HEK293 (cell line): ENCODE results near the gene ADGRB3.
"Not testable (repeated sequence)": the region's sequence is repeated elsewhere in the genome, so short reads cannot be mapped to it uniquely, and the experiment has no call there.

Source experiments
- CTCF ChIA-PET: fragments of 350-600 bp; formaldehyde crosslinking; extraction: SDS; loops from one replicate; lab custom pipeline; 2021; ENCODE audit warnings: antibody characterized with exemption; lab: Yijun Ruan, JAX
- POLR2A ChIA-PET: fragments of 300-600 bp; formaldehyde crosslinking; extraction: SDS; loops from one replicate; lab custom pipeline; 2020; ENCODE audit warnings: antibody characterized with exemption, inconsistent platforms; lab: Yijun Ruan, JAX
- H3K27ac ChIP-seq: fragments of 200-500 bp; sonication (Bioruptor generic); 2 replicates; pipeline ENCODE4 v1.5.1; 2014; ENCODE audit warnings: low read depth, low read length, control low read depth, inconsistent platforms; ENCODE audit errors: extremely low read depth
- H3K36me3 ChIP-seq, 2 experiments: fragments of 200-500 bp in 1 of 2; sonication (Bioruptor generic) in 1 of 2; 1 replicate in 1 of 2; 2 replicates in 1 of 2; pipeline ENCODE4 v1.5.1; 2014 to 2017; ENCODE audit warnings: inconsistent platforms in 2 of 2, low read length in 2 of 2; ENCODE audit not compliant: control insufficient read depth in 2 of 2, insufficient read depth in 1 of 2
- H3K4me1 ChIP-seq: fragments of 200-500 bp; sonication (Bioruptor generic); 2 replicates; pipeline ENCODE4 v1.5.1; 2014; ENCODE audit warnings: mild to moderate bottlenecking, low read length, inconsistent platforms; ENCODE audit not compliant: control insufficient read depth, insufficient read depth
- H3K4me3 ChIP-seq: 2 replicates; pipeline ENCODE4 v1.5.1; 2011; ENCODE audit warnings: low read depth, mild to moderate bottlenecking, control low read depth, low read length, moderate library complexity
- H3K9me3 ChIP-seq: fragments of 200-500 bp; sonication (Bioruptor generic); 2 replicates; pipeline ENCODE4 v1.5.1; 2014; ENCODE audit warnings: low read depth, low read length, inconsistent platforms; ENCODE audit not compliant: control insufficient read depth, insufficient read depth
- BCL11A ChIP-seq: fragments of 450-650 bp; formaldehyde crosslinking; IDR thresholded peaks from 2 replicates; pipeline ENCODE4 v1.5.1; 2016; ENCODE audit warnings: low read depth, missing biosample characterization, missing genetic modification characterization
- GLIS1 ChIP-seq: fragments of 450-650 bp; formaldehyde crosslinking; IDR thresholded peaks from 2 replicates; pipeline ENCODE4 v1.5.1; 2016; ENCODE audit warnings: missing biosample characterization, missing genetic modification characterization
- GLIS2 ChIP-seq: fragments of 450-650 bp; formaldehyde crosslinking; IDR thresholded peaks from 2 replicates; pipeline ENCODE4 v1.5.1; 2016; ENCODE audit warnings: missing biosample characterization, missing genetic modification characterization
- HIC1 ChIP-seq: fragments of 450-650 bp; formaldehyde crosslinking; IDR thresholded peaks from 2 replicates; pipeline ENCODE4 v1.5.1; 2016; ENCODE audit warnings: missing biosample characterization, missing genetic modification characterization
- KLF10 ChIP-seq: fragments of 450-650 bp; IDR thresholded peaks from 2 replicates; pipeline ENCODE4 v1.5.1; 2018; ENCODE audit warnings: missing biosample characterization, mild to moderate bottlenecking, missing genetic modification characterization
- KLF8 ChIP-seq: fragments of 450-650 bp; formaldehyde crosslinking; IDR thresholded peaks from 2 replicates; pipeline ENCODE4 v1.5.1; 2016; ENCODE audit warnings: missing biosample characterization, missing genetic modification characterization
- PRDM1 ChIP-seq: fragments of 450-650 bp; formaldehyde crosslinking; IDR thresholded peaks from 2 replicates; pipeline ENCODE4; 2016; ENCODE audit warnings: missing biosample characterization, missing genetic modification characterization
- ZBTB21 ChIP-seq: fragments of 450-650 bp; formaldehyde crosslinking; IDR thresholded peaks from 2 replicates; pipeline ENCODE4 v1.5.1; 2017; ENCODE audit warnings: missing biosample characterization, missing genetic modification characterization
- ZBTB7A ChIP-seq: fragments of 450-650 bp; formaldehyde crosslinking; IDR thresholded peaks from 2 replicates; pipeline ENCODE4 v1.5.1; 2016; ENCODE audit warnings: low read depth, missing biosample characterization, missing genetic modification characterization
- ZNF121 ChIP-seq: fragments of 450-650 bp; formaldehyde crosslinking; IDR thresholded peaks from 2 replicates; pipeline ENCODE4 v1.5.1; 2016; ENCODE audit warnings: missing biosample characterization, missing genetic modification characterization
- ZNF140 ChIP-seq: fragments of 450-650 bp; formaldehyde crosslinking; IDR thresholded peaks from 2 replicates; pipeline ENCODE4 v1.5.1; 2016; ENCODE audit warnings: missing biosample characterization, missing genetic modification characterization
- ZNF146 ChIP-seq: fragments of 450-650 bp; formaldehyde crosslinking; IDR thresholded peaks from 2 replicates; pipeline ENCODE4 v1.5.1; 2016; ENCODE audit warnings: missing biosample characterization, missing genetic modification characterization
- ZNF155 ChIP-seq: fragments of 450-650 bp; formaldehyde crosslinking; IDR thresholded peaks from 2 replicates; pipeline ENCODE4 v1.5.1; 2016; ENCODE audit warnings: missing biosample characterization, missing genetic modification characterization
- ZNF23 ChIP-seq: fragments of 450-650 bp; formaldehyde crosslinking; IDR thresholded peaks from 2 replicates; pipeline ENCODE4 v1.5.1; 2016; ENCODE audit warnings: missing biosample characterization, missing genetic modification characterization, borderline replicate concordance
- ZNF292 ChIP-seq: fragments of 450-650 bp; formaldehyde crosslinking; IDR thresholded peaks from 2 replicates; pipeline ENCODE4 v1.5.1; 2016; ENCODE audit warnings: low read depth, missing biosample characterization, missing genetic modification characterization, borderline replicate concordance
- ZNF362 ChIP-seq: fragments of 450-650 bp; formaldehyde crosslinking; IDR thresholded peaks from 2 replicates; pipeline ENCODE4 v1.5.1; 2016; ENCODE audit warnings: missing biosample characterization, missing genetic modification characterization
- ZNF366 ChIP-seq: fragments of 450-650 bp; formaldehyde crosslinking; conservative IDR thresholded peaks from 2 replicates; pipeline ENCODE4 v1.5.1; 2016; ENCODE audit warnings: missing biosample characterization, missing genetic modification characterization
- ZNF488 ChIP-seq: fragments of 450-650 bp; formaldehyde crosslinking; IDR thresholded peaks from 2 replicates; pipeline ENCODE4 v1.5.1; 2016; ENCODE audit warnings: missing biosample characterization, missing genetic modification characterization
- ZNF548 ChIP-seq: fragments of 450-650 bp; formaldehyde crosslinking; IDR thresholded peaks from 2 replicates; pipeline ENCODE4 v1.5.1; 2016; ENCODE audit warnings: missing biosample characterization, missing genetic modification characterization
- ZNF549 ChIP-seq: fragments of 450-650 bp; IDR thresholded peaks from 2 replicates; pipeline ENCODE4 v1.5.1; 2018; ENCODE audit warnings: missing biosample characterization, missing genetic modification characterization, mild to moderate bottlenecking, inconsistent platforms, moderate library complexity
- ZNF561 ChIP-seq: fragments of 450-650 bp; IDR thresholded peaks from 2 replicates; pipeline ENCODE4 v1.5.1; 2018; ENCODE audit warnings: missing biosample characterization, missing genetic modification characterization, borderline replicate concordance
- ZNF600 ChIP-seq: fragments of 450-650 bp; formaldehyde crosslinking; IDR thresholded peaks from 2 replicates; pipeline ENCODE4 v1.5.1; 2016; ENCODE audit warnings: missing biosample characterization, missing genetic modification characterization
- ZNF692 ChIP-seq: fragments of 450-650 bp; formaldehyde crosslinking; IDR thresholded peaks from 2 replicates; pipeline ENCODE4 v1.5.1; 2016; ENCODE audit warnings: missing biosample characterization, missing genetic modification characterization
- ZNF792 ChIP-seq: fragments of 450-650 bp; formaldehyde crosslinking; IDR thresholded peaks from 2 replicates; pipeline ENCODE4 v1.5.1; 2016; ENCODE audit warnings: missing biosample characterization, missing genetic modification characterization

Gene ADGRB3

GRCh38 chr6:69286331-69286730 lies 651.2 kb downstream of the ADGRB3 start:
- POLR2A ChIA-PET = no interaction called here
- H3K4me1 ChIP-seq = no peaks in the 10 kb centered on the region

GRCh38 chr6:69288198-69288597 lies 653.1 kb downstream of the ADGRB3 start:
- H3K27ac ChIP-seq, H3K4me3 ChIP-seq, CTCF ChIA-PET, POLR2A ChIA-PET, H3K36me3 ChIP-seq, H3K4me1 ChIP-seq, H3K9me3 ChIP-seq: not testable (repeated sequence)
- peak; percentile 54; the same call in 1 of the 2 replicates for TF ChIP-seq ZNF146 (tag by site-specific recombination)

More at GRCh38 chr6:69286331-69286730, 651.2 kb downstream of the ADGRB3 start:
- TF ChIP-seq ZNF600 (no peak), PRDM1 (tag by site-specific recombination) (peak; percentile 34; the same call in 1 of the 2 replicates), KLF8 (tag by site-specific recombination) (no peak), ZNF366 (tag by site-specific recombination) (no peak)
- TF ChIP-seq, all 188 proteins: peak for 1
- CTCF ChIA-PET = interaction anchor here (1.5 kb wide), 1 partner anchor 11 kb away, joined by 3 read pairs; no protein-coding TSS in a partner anchor
- H3K9me3 ChIP-seq = no peaks in the 10 kb centered on the region
- no peak overlapping the region for H3K27ac ChIP-seq
- no peak overlapping the region for H3K4me3 ChIP-seq
- H3K36me3 ChIP-seq = no peaks in the 10 kb centered on the region

GRCh38 chr6:69289689-69290495 lies 654.8 kb downstream of the ADGRB3 start:
- Histone ChIP-seq H3K9me3 (no peaks in the 10 kb centered on the region), H3K27ac (no peak overlapping the region), H3K36me3 (no peaks in the 10 kb centered on the region), H3K4me1 (no peaks in the 10 kb centered on the region), H3K4me3 (no peak overlapping the region)
- CTCF ChIA-PET = no interaction called here
- POLR2A ChIA-PET = no interaction called here
- no peak for TF ChIP-seq HIC1 (tag by site-specific recombination)
- TF ChIP-seq ZNF561 (tag by site-specific recombination) = no peak
- TF ChIP-seq ZNF121 (tag by site-specific recombination) = no peak
- no peak for TF ChIP-seq ZNF548 (tag by site-specific recombination)
- no peak for TF ChIP-seq GLIS2 (tag by site-specific recombination)
- TF ChIP-seq ZNF140 (tag by site-specific recombination) = no peak
- no peak for TF ChIP-seq ZNF692
- TF ChIP-seq KLF10 (tag by site-specific recombination) = no peak
- no peak for TF ChIP-seq ZBTB7A
- TF ChIP-seq GLIS1 (tag by site-specific recombination) = no peak
- TF ChIP-seq, all 188 proteins: peak for 0

GRCh38 chr6:69293471-69293870 lies 658.4 kb downstream of the ADGRB3 start:
- H3K27ac ChIP-seq = no peak overlapping the region
- no peak overlapping the region for H3K4me3 ChIP-seq
- ChIA-PET CTCF (no interaction called here), POLR2A (no interaction called here)
- H3K9me3 ChIP-seq = no peaks in the 10 kb centered on the region
- no peaks in the 10 kb centered on the region for H3K4me1 ChIP-seq
- no peaks in the 10 kb centered on the region for H3K36me3 ChIP-seq
- no peak for TF ChIP-seq ZNF292
- TF ChIP-seq ZNF549 = no peak
- no peak for TF ChIP-seq BCL11A
- no peak for TF ChIP-seq ZNF155 (tag by site-specific recombination)
- TF ChIP-seq ZNF488 (tag by site-specific recombination) = no peak
- no peak for TF ChIP-seq ZBTB21 (tag by site-specific recombination)
- TF ChIP-seq ZNF362 (tag by site-specific recombination) = no peak
- no peak for TF ChIP-seq ZNF792 (tag by site-specific recombination)
- TF ChIP-seq ZNF23 = no peak
